HepG2 (cell line): ENCODE data around the gene FBXO5. TPM values are rescaled to one million over a fixed set of nuclear protein-coding genes. Genes with fewer than 3 reads are reported as not detected.

Experiments
- ESRRA ChIP-seq: sonication (generic); formaldehyde crosslinking; IDR thresholded peaks from 2 replicates; pipeline ENCODE4 v1.5.1; 2020; ENCODE audit warnings: mild to moderate bottlenecking, low read depth, missing genetic modification reagents
- FLYWCH1 ChIP-seq: sonication (generic); formaldehyde crosslinking; IDR thresholded peaks from 2 replicates; pipeline ENCODE4 v1.8.1; 2023; ENCODE audit warnings: mild to moderate bottlenecking, missing genetic modification reagents
- LCORL ChIP-seq, 2 experiments: fragments of 450-650 bp in 1 of 2; sonication (generic) in 1 of 2; formaldehyde crosslinking in 1 of 2; IDR thresholded peaks; 2 replicates each; pipeline versions ENCODE4 v1.5.0 to v1.6.1; 2017 to 2020; ENCODE audit warnings: antibody characterized with exemption in 1 of 2, missing genetic modification reagents in 1 of 2
- REST ChIP-seq, 2 experiments: IDR thresholded peaks; 2 replicates each; pipeline ENCODE4 v1.6.1; 2011 to 2012; ENCODE audit warnings: low read length in 2 of 2, borderline replicate concordance in 1 of 2, low read depth in 1 of 2, mild to moderate bottlenecking in 1 of 2, moderate library complexity in 1 of 2
- SP2 ChIP-seq: sonication (generic); formaldehyde crosslinking; IDR thresholded peaks from 2 replicates; pipeline ENCODE4 v1.5.1; 2020; ENCODE audit warnings: mild to moderate bottlenecking, missing genetic modification reagents
- TERF1 ChIP-seq: sonication (generic); formaldehyde crosslinking; IDR thresholded peaks from 2 replicates; pipeline ENCODE4 v1.8.0; 2022; ENCODE audit warnings: mild to moderate bottlenecking, missing genetic modification reagents, moderate library complexity
- ZNF17 ChIP-seq: sonication (generic); formaldehyde crosslinking; IDR thresholded peaks from 2 replicates; pipeline ENCODE4 v1.5.0; 2020; ENCODE audit warnings: mild to moderate bottlenecking, missing genetic modification reagents
- ZNF318 ChIP-seq: sonication (generic); formaldehyde crosslinking; IDR thresholded peaks from 2 replicates; pipeline ENCODE4 v1.4.0; 2020; ENCODE audit warnings: mild to moderate bottlenecking, missing genetic modification reagents
- ZNF350 ChIP-seq: sonication (generic); formaldehyde crosslinking; IDR thresholded peaks from 2 replicates; pipeline ENCODE4 v1.4.0; 2020; ENCODE audit warnings: mild to moderate bottlenecking, low read depth, missing genetic modification reagents, borderline replicate concordance
- ZNF451 ChIP-seq: sonication (generic); formaldehyde crosslinking; IDR thresholded peaks from 2 replicates; pipeline ENCODE4 v1.5.0; 2020; ENCODE audit warnings: mild to moderate bottlenecking, missing genetic modification reagents
- ZNF512 ChIP-seq: sonication (generic); formaldehyde crosslinking; IDR thresholded peaks from 2 replicates; pipeline ENCODE4 v1.4.0; 2020; ENCODE audit warnings: mild to moderate bottlenecking, missing genetic modification reagents
- polyA plus RNA-seq, 8 experiments: library from polyadenylated mRNA; depleted of rRNA in 3 of 8; stranded (reverse) in 7 of 8; unstranded in 1 of 8; fragments of >200 nt; fragmentation: Illumina TruSeq in 4 of 8; extraction: Trizol in 4 of 8; gene quantifications; 2 replicates each; pipeline versions ENCODE4 v1.2.1 to v1.2.3, GENCODE V29; 2011 to 2016; ENCODE audit warnings: low read depth in 4 of 8, missing spikeins in 1 of 8, mixed read lengths in 1 of 8; ENCODE audit not compliant: insufficient read depth in 1 of 8
- total RNA-seq, 5 experiments: library from RNA; depleted of rRNA; stranded (reverse); fragments of >200 nt; fragmentation: Illumina TruSeq; extraction: Trizol; gene quantifications; 2 replicates each; pipeline ENCODE4 v1.2.3, GENCODE V29; 2016; ENCODE audit warnings: low read depth in 1 of 5

Gene FBXO5
- total and polyA plus RNA-seq, 2 of the 13 experiments (the other 11 are each of a cell fraction or from before 2014, with no cell fraction given), result 15.8 to 41.5 TPM

- no peak for TF ChIP-seq ZNF318 (CRISPR knock-in tag)
- no peak for TF ChIP-seq ZNF512
- no peak for TF ChIP-seq LCORL (IDR thresholded peaks at IDR 0.05)
- 0 out of 2 replicates have a peak, but pooled peaks have one; percentile 21 for TF ChIP-seq LCORL (CRISPR knock-in tag; IDR thresholded peaks at IDR 0.05)
- TF ChIP-seq FLYWCH1 (CRISPR knock-in tag), result peak; percentile 45; the same call in 1 of the 2 replicates
- peak; percentile 28; the same call in 1 of the 2 replicates for TF ChIP-seq ESRRA
- TF ChIP-seq ZNF17 (CRISPR knock-in tag), result 0 out of 2 replicates have a peak, but pooled peaks have one; percentile 75
- peak; percentile 73; the same call in 1 of the 2 replicates for TF ChIP-seq ZNF350
- 0 out of 2 replicates have a peak, but pooled peaks have one; percentile 44 for TF ChIP-seq TERF1 (CRISPR knock-in tag)
- no peak for TF ChIP-seq SP2
- TF ChIP-seq REST (IDR thresholded peaks at IDR 0.05; ENCODE audit: borderline replicate concordance in 1 of 2, low read depth in 1 of 2, low read length in 2 of 2), result peak in 1 of 2 experiments; percentile 25; a peak in 2 of 4 replicates
- 0 out of 2 replicates have a peak, but pooled peaks have one; percentile 46 for TF ChIP-seq ZNF451
These were observed 1.0 kb upstream of the FBXO5 start (continued) for GRCh38 chr6:152983637-152984512.
